H9 (cell line): ENCODE measurements around the gene STK32B. TPM values are rescaled to one million over a fixed set of nuclear protein-coding genes. Genes with fewer than 3 reads are reported as not detected.

ENCODE experiments used
- DNase-seq: peaks from one replicate; pipeline ENCODE4 v3.0.0-alpha.2; 2017
- H2AFZ ChIP-seq: one replicate; pipeline ENCODE4 v1.6.1; 2013; ENCODE audit warnings: mild to moderate bottlenecking, low read length, control low read depth, moderate library complexity
- H2AK5ac ChIP-seq: 2 replicates; pipeline ENCODE4 v1.6.1; 2013; ENCODE audit warnings: low read length, control low read depth, mixed read lengths; ENCODE audit not compliant: insufficient read length
- H2BK120ac ChIP-seq: one replicate; pipeline ENCODE4 v1.6.1; 2013; ENCODE audit warnings: low read depth, mild to moderate bottlenecking, low read length, control low read depth, inconsistent platforms; ENCODE audit not compliant: poor library complexity, severe bottlenecking
- H2BK12ac ChIP-seq: 2 replicates; pipeline ENCODE4 v1.6.1; 2013; ENCODE audit warnings: low read length, control low read depth, mixed read lengths, low read depth; ENCODE audit not compliant: insufficient read length
- H2BK15ac ChIP-seq: 2 replicates; pipeline ENCODE4 v1.6.1; 2013; ENCODE audit warnings: low read depth, low read length, control low read depth
- H2BK20ac ChIP-seq: one replicate; pipeline ENCODE4 v1.6.1; 2013; ENCODE audit warnings: low read depth, mild to moderate bottlenecking, low read length, control low read depth, inconsistent platforms; ENCODE audit not compliant: poor library complexity, severe bottlenecking
- H2BK5ac ChIP-seq: 2 replicates; pipeline ENCODE4 v1.6.1; 2013; ENCODE audit warnings: low read length, control low read depth, mixed read lengths; ENCODE audit not compliant: insufficient read length
- H3K14ac ChIP-seq: 2 replicates; pipeline ENCODE4 v1.6.1; 2013; ENCODE audit warnings: low read length, control low read depth; ENCODE audit not compliant: insufficient read depth
- H3K18ac ChIP-seq: 2 replicates; pipeline ENCODE4 v1.6.1; 2013; ENCODE audit warnings: low read depth, mild to moderate bottlenecking, mixed read lengths, low read length, control low read depth; ENCODE audit not compliant: insufficient read length
- H3K23ac ChIP-seq: 2 replicates; pipeline ENCODE4 v1.6.1; 2013; ENCODE audit warnings: low read length, control low read depth, mixed read lengths, low read depth; ENCODE audit not compliant: insufficient read length
- H3K23me2 ChIP-seq: 2 replicates; pipeline ENCODE4 v1.6.1; 2013; ENCODE audit warnings: low read depth, mild to moderate bottlenecking, mixed read lengths, low read length, control low read depth; ENCODE audit not compliant: insufficient read length, poor library complexity, severe bottlenecking
- H3K27ac ChIP-seq: 2 replicates; pipeline ENCODE4 v1.5.1; 2013; ENCODE audit warnings: low read length, control low read depth, mixed read lengths, low read depth; ENCODE audit not compliant: insufficient read length
- H3K27me3 ChIP-seq: 2 replicates; pipeline ENCODE4 v1.6.1; 2013; ENCODE audit warnings: low read length, control low read depth, inconsistent platforms; ENCODE audit not compliant: insufficient read depth
- H3K4ac ChIP-seq: 2 replicates; pipeline ENCODE4 v1.6.1; 2013; ENCODE audit warnings: low read depth, mild to moderate bottlenecking, control low read depth, inconsistent platforms, low read length, moderate library complexity
- H3K4me1 ChIP-seq: 2 replicates; pipeline ENCODE4 v1.6.1; 2013; ENCODE audit warnings: low read length, control low read depth, inconsistent platforms; ENCODE audit not compliant: insufficient read depth
- H3K4me2 ChIP-seq: 2 replicates; pipeline ENCODE4 v1.6.1; 2013; ENCODE audit warnings: low read length, control low read depth, mixed read lengths; ENCODE audit not compliant: insufficient read length, insufficient read depth
- H3K56ac ChIP-seq: 2 replicates; pipeline ENCODE4 v1.6.1; 2013; ENCODE audit warnings: low read depth, mild to moderate bottlenecking, mixed read lengths, low read length, control low read depth; ENCODE audit not compliant: insufficient read length
- H3K79me1 ChIP-seq: 2 replicates; pipeline ENCODE4 v1.6.1; 2013; ENCODE audit warnings: low read depth, mild to moderate bottlenecking, moderate library complexity, low read length, control low read depth, inconsistent platforms; ENCODE audit not compliant: insufficient read depth, poor library complexity, severe bottlenecking
- H3K79me2 ChIP-seq: 2 replicates; pipeline ENCODE4 v1.6.1; 2013; ENCODE audit warnings: low read length, control low read depth, inconsistent platforms; ENCODE audit not compliant: insufficient read depth
- H3K9ac ChIP-seq: 2 replicates; pipeline ENCODE4 v1.6.1; 2013; ENCODE audit warnings: low read length, control low read depth, mixed read lengths; ENCODE audit not compliant: insufficient read length; ENCODE audit errors: extremely low read depth
- H3K9me3 ChIP-seq: one replicate; pipeline ENCODE4 v1.6.1; 2013; ENCODE audit warnings: low read depth, low read length, inconsistent platforms; ENCODE audit not compliant: control insufficient read depth
- H3T11ph ChIP-seq: one replicate; pipeline ENCODE4 v1.6.1; 2013; ENCODE audit warnings: mild to moderate bottlenecking, low read length, control low read depth, inconsistent platforms
- H4K20me1 ChIP-seq: one replicate; pipeline ENCODE4 v1.6.1; 2013; ENCODE audit not compliant: control insufficient read depth, insufficient read length, insufficient read depth
- H4K5ac ChIP-seq: 2 replicates; pipeline ENCODE4 v1.6.1; 2013; ENCODE audit warnings: low read depth, mild to moderate bottlenecking, mixed read lengths, low read length, control low read depth; ENCODE audit not compliant: insufficient read length
- H4K8ac ChIP-seq: replicated peaks from 2 replicates; pipeline ENCODE4 v1.6.1; 2013; ENCODE audit warnings: low read length, control low read depth, mixed read lengths, low read depth; ENCODE audit not compliant: insufficient read length
- H4K91ac ChIP-seq: 2 replicates; pipeline ENCODE4 v1.6.1; 2013; ENCODE audit warnings: low read depth, mild to moderate bottlenecking, moderate library complexity, mixed read lengths, low read length, control low read depth; ENCODE audit not compliant: insufficient read length
- H3K27ac Mint-ChIP-seq, 3 experiments: 2 replicates in 2 of 3; 3 replicates in 1 of 3; pipeline ENCODE4 v1.8.0; 2020 to 2021; ENCODE audit warnings: mixed read lengths in 3 of 3, mild to moderate bottlenecking in 1 of 3, moderate library complexity in 1 of 3
- H3K27me3 Mint-ChIP-seq: 2 replicates; pipeline ENCODE4 v1.8.0; 2021; ENCODE audit warnings: low read depth, mild to moderate bottlenecking, moderate library complexity, mixed read lengths
- H3K36me3 Mint-ChIP-seq, 3 experiments: 2 replicates in 2 of 3; 3 replicates in 1 of 3; pipeline ENCODE4 v1.8.0; 2020 to 2021; ENCODE audit warnings: low read depth in 3 of 3, mixed read lengths in 3 of 3; ENCODE audit not compliant: insufficient read depth in 1 of 3
- H3K4me1 Mint-ChIP-seq, 2 experiments: 2 replicates each; pipeline ENCODE4 v1.8.0; 2020; ENCODE audit warnings: mixed read lengths in 2 of 2
- H3K4me3 Mint-ChIP-seq, 2 experiments: 2 replicates in 1 of 2; 3 replicates in 1 of 2; pipeline ENCODE4 v1.8.0; 2020 to 2021; ENCODE audit warnings: mild to moderate bottlenecking in 2 of 2, mixed read lengths in 2 of 2, moderate library complexity in 1 of 2
- H3K9me3 Mint-ChIP-seq, 2 experiments: 2 replicates in 1 of 2; 3 replicates in 1 of 2; pipeline ENCODE4 v1.8.0; 2020; ENCODE audit warnings: mild to moderate bottlenecking in 2 of 2, mixed read lengths in 2 of 2, moderate library complexity in 1 of 2
- WGBS: extraction: QIAGEN DNeasy Blood & Tissue Kit; methylation state at CpG from one replicate; pipeline ENCODE4 v1.1.7; 2013; ENCODE audit warnings: missing lambda C conversion rate, low lambda C conversion rate, mixed read lengths; ENCODE audit not compliant: insufficient read length; ENCODE audit errors: extremely low coverage; 5-methylcytosine and 5-hydroxymethylcytosine counted together
- total RNA-seq: library from RNA; stranded (reverse); gene quantifications from 2 replicates; pipeline ENCODE4 v1.2.1, GENCODE V29; 2021
- TF ChIP-seq, protein P1 (sequence below): fragments of 200-600 bp; sonication (generic); conservative IDR thresholded peaks from 3 replicates; pipeline ENCODE4 v1.8.0; 2021; ENCODE audit warnings: antibody characterized with exemption, mild to moderate bottlenecking

STK32B gene
- total RNA-seq, 1 experiment from 2014 or later = 1.0 TPM

DNA sequence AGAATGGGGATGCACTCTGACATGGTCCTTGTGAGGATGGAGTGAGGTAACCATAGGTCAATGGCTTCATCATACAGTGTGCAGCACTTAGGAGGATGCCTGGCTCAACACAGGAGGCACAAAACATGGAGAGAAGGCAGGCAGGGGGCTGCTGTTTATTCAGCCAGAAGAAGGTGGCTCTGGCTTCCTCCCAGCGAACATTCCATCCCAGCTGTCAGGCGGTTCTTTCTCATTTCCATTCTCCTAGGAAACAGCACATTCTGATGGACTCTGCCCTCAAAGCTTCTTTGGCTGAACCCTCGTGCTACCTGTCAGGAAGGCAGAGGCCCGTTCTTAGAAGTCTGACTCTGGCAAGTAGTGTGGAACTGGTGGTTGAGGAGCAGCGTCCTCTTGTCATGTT, 18.6 kb downstream of the STK32B start:
- Histone ChIP-seq H4K91ac (no peak overlapping the region), H3K18ac (no peak overlapping the region), H2BK20ac (no peak overlapping the region), H3K27ac (no peak overlapping the region), H3K9ac (no peak overlapping the region), H2BK5ac (no peak overlapping the region), H3K4me2 (no peak overlapping the region), H3T11ph (no peak overlapping the region), H3K56ac (no peak overlapping the region), H3K9me3 (peaks cover 3% of the 10 kb centered on the region), H3K4ac (no peak overlapping the region), H3K79me1 (no peaks in the 10 kb centered on the region), H4K8ac (no peak overlapping the region), H4K5ac (no peak overlapping the region), H2BK120ac (no peak overlapping the region), H3K23ac (no peak overlapping the region), H2AK5ac (no peak overlapping the region), H4K20me1 (no peaks in the 10 kb centered on the region), H2AFZ (no peak overlapping the region), H3K23me2 (no peaks in the 10 kb centered on the region), H2BK12ac (no peak overlapping the region), H3K14ac (no peak overlapping the region), H3K27me3 (no peaks in the 10 kb centered on the region), H2BK15ac (no peak overlapping the region), H3K4me1 (no peaks in the 10 kb centered on the region), H3K79me2 (no peaks in the 10 kb centered on the region)
- DNase-seq = no peak
- Mint-ChIP-seq H3K9me3 (peaks cover 19 to 21% of the 10 kb centered on the region in 2 experiments), H3K27me3 (peaks cover 13% of the 10 kb centered on the region), H3K27ac (no peak overlapping the region), H3K4me1 (peaks cover 9 to 22% of the 10 kb centered on the region in 2 experiments), H3K4me3 (no peak overlapping the region), H3K36me3 (peaks cover 0 to 12% (median 7%) of the 10 kb centered on the region in 3 experiments; a peak in 4 of 7 replicates)
- TF ChIP-seq, protein P1, sequence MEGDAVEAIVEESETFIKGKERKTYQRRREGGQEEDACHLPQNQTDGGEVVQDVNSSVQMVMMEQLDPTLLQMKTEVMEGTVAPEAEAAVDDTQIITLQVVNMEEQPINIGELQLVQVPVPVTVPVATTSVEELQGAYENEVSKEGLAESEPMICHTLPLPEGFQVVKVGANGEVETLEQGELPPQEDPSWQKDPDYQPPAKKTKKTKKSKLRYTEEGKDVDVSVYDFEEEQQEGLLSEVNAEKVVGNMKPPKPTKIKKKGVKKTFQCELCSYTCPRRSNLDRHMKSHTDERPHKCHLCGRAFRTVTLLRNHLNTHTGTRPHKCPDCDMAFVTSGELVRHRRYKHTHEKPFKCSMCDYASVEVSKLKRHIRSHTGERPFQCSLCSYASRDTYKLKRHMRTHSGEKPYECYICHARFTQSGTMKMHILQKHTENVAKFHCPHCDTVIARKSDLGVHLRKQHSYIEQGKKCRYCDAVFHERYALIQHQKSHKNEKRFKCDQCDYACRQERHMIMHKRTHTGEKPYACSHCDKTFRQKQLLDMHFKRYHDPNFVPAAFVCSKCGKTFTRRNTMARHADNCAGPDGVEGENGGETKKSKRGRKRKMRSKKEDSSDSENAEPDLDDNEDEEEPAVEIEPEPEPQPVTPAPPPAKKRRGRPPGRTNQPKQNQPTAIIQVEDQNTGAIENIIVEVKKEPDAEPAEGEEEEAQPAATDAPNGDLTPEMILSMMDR = no peak
- no CpG with 5 or more reads among the region's 5 CpGs for WGBS
